Upper lobe of right lung (tissue), 1 donor: ENCODE data around the gene GABBR1. TPM values are rescaled to one million over a fixed set of nuclear protein-coding genes. Genes with fewer than 3 reads are reported as not detected.

Experiments used
- ATAC-seq: fragments of 200-7000 bp; cut with Tn5 transposase; one replicate; pipeline ENCODE4 v1.9.1; 2020; ENCODE audit warnings: mild to moderate bottlenecking, moderate library complexity
- DNase-seq: peaks from one replicate; pipeline ENCODE4 v3.0.0-alpha.2; 2020
- H3K27ac ChIP-seq: fragments of 200-600 bp; one replicate; pipeline ENCODE4 v1.8.0; 2022
- H3K27me3 ChIP-seq: fragments of 200-600 bp; one replicate; pipeline ENCODE4 v1.8.0; 2022; ENCODE audit warnings: mild to moderate bottlenecking
- H3K36me3 ChIP-seq: fragments of 200-600 bp; one replicate; pipeline ENCODE4 v1.8.0; 2022
- H3K4me1 ChIP-seq: fragments of 200-600 bp; one replicate; pipeline ENCODE4 v1.8.0; 2022
- H3K4me3 ChIP-seq: fragments of 200-600 bp; one replicate; pipeline ENCODE4 v1.8.0; 2022; ENCODE audit warnings: mild to moderate bottlenecking
- H3K9me3 ChIP-seq: fragments of 200-600 bp; one replicate; pipeline ENCODE4 v1.8.0; 2022
- intact Hi-C: fragments of 100-400 bp; cut with DNase I; formaldehyde crosslinking; loops from one replicate; pipeline ENCODE4 v1.11.0; 2022
- total RNA-seq: library from RNA; stranded (reverse); fragmentation: NEBNext Ultra II Directional; extraction: Animal tissue kit (Norgen Biotek cat#: 25700); gene quantifications from one replicate; pipeline ENCODE4 v1.2.1, GENCODE V29; 2021
- TF ChIP-seq, protein P1 (sequence below): fragments of 200-600 bp; IDR thresholded peaks from one replicate; pipeline ENCODE4 v1.8.0; 2022; ENCODE audit warnings: antibody characterized with exemption
- donor health status: DM: no; HTN: yes; CAD: no; lungs with severe emphysema.

The GABBR1 gene
- total RNA-seq, 1 donor from 2014 or later = 40.1 TPM

GRCh38 chr6:29624520-29624961 lies 8.4 kb downstream of the GABBR1 start:
- Histone ChIP-seq H3K9me3 (no peaks in the 10 kb centered on the region), H3K27ac (no peak overlapping the region), H3K4me1 (peaks cover 9% of the 10 kb centered on the region), H3K27me3 (no peaks in the 10 kb centered on the region), H3K4me3 (no peak overlapping the region), H3K36me3 (peaks cover 13% of the 10 kb centered on the region)
- no peak for ATAC-seq
- no peak for DNase-seq
- intact Hi-C loops = no loop called here
- TF ChIP-seq, protein P1, sequence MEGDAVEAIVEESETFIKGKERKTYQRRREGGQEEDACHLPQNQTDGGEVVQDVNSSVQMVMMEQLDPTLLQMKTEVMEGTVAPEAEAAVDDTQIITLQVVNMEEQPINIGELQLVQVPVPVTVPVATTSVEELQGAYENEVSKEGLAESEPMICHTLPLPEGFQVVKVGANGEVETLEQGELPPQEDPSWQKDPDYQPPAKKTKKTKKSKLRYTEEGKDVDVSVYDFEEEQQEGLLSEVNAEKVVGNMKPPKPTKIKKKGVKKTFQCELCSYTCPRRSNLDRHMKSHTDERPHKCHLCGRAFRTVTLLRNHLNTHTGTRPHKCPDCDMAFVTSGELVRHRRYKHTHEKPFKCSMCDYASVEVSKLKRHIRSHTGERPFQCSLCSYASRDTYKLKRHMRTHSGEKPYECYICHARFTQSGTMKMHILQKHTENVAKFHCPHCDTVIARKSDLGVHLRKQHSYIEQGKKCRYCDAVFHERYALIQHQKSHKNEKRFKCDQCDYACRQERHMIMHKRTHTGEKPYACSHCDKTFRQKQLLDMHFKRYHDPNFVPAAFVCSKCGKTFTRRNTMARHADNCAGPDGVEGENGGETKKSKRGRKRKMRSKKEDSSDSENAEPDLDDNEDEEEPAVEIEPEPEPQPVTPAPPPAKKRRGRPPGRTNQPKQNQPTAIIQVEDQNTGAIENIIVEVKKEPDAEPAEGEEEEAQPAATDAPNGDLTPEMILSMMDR = no peak

GRCh38 chr6:29620630-29621029 lies 12.4 kb downstream of the GABBR1 start:
- H3K27me3 ChIP-seq = no peaks in the 10 kb centered on the region

DNA sequence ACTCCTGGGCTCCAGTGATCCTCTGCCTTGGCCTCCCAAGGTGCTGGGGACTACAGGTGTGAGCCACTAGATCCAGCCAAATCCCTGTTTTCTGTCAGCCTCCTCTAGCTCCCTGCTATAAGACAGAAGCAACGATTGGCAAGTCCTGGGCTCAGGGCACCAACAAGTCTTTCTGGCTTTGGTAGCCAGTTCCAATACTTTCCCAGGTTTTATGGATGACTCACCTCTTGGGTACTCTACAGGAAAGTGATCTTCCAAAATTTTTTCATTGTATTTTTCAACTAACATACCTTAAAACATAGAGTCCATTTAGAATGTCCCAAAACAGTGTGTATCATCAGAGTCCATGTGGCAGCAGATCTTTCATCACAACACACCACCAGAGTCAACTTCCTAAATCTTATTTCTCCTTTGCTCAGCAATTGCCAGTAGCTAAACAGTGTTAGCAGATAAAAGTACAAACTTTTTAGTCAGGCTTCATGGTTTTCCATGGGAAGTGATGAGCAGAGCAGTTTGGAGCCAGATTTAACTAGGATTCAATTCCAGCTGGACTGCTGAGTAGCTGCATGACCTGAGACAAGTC lies 13.3 kb downstream of the GABBR1 start:
- ATAC-seq (peak; percentile 66), DNase-seq (no peak)
- Histone ChIP-seq H3K4me1 (no peaks in the 10 kb centered on the region), H3K36me3 (peaks cover 13% of the 10 kb centered on the region), H3K4me3 (no peak overlapping the region), H3K27ac (no peak overlapping the region), H3K9me3 (no peaks in the 10 kb centered on the region), H3K27me3 (no peaks in the 10 kb centered on the region)
- TF ChIP-seq, protein P1 = no peak
- intact Hi-C loops = no loop called here

More at GRCh38 chr6:29620630-29621029, 12.4 kb downstream of the GABBR1 start:
- peaks cover 13% of the 10 kb centered on the region for H3K36me3 ChIP-seq
- no peaks in the 10 kb centered on the region for H3K9me3 ChIP-seq
- ATAC-seq (no peak), DNase-seq (no peak)
- no peak overlapping the region for H3K4me3 ChIP-seq
- H3K4me1 ChIP-seq = no peaks in the 10 kb centered on the region
- TF ChIP-seq, protein P1 = no peak
- intact Hi-C loops = no loop called here
- no peak overlapping the region for H3K27ac ChIP-seq

DNA sequence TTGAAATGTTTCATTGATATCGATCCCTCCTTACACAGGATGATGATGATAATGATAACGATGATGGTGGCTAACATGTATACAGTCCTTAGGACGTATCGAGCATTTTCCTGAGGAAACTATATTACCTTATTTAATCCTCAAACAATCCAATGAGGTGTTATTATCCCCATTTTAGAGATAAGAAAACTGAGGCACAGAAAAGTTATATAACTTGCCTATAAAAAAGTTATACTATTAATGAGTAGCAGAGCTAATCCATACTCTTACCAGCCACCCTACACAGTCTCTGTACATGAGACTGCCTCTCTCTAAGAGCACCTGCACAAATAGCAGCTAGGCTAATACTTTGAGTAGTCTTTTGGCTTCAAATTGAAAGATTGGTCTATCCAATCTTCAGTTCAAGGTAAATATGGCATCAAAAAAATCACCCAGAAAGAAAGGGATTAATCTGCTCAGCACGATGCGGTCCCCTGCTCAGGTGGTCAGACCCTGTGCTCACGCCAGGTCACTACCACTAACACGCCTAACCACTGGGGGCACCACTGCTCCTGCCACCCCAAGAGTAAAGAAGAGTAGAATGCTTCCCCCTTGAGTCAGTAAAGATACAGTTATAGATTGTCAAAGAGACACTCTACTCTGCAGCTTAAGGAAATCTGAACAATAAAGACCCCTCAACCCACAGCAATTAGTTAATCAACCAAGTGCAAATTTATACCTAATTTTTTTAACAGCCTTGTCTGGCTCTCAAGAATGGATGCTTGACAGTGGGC lies 15.0 kb downstream of the GABBR1 start:
- Histone ChIP-seq H3K27ac (no peak overlapping the region), H3K9me3 (no peaks in the 10 kb centered on the region), H3K4me1 (no peaks in the 10 kb centered on the region), H3K36me3 (peaks cover 23% of the 10 kb centered on the region), H3K4me3 (no peak overlapping the region), H3K27me3 (no peaks in the 10 kb centered on the region)
- TF ChIP-seq, protein P1 = no peak
- intact Hi-C loops = no loop called here
- ATAC-seq (peak; percentile 31), DNase-seq (no peak)

GRCh38 chr6:29611426-29611825 lies 21.6 kb downstream of the GABBR1 start:
- ATAC-seq = no peak
- Histone ChIP-seq H3K4me1 (no peaks in the 10 kb centered on the region), H3K9me3 (no peaks in the 10 kb centered on the region), H3K27me3 (no peaks in the 10 kb centered on the region), H3K27ac (no peak overlapping the region), H3K4me3 (no peak overlapping the region), H3K36me3 (peaks cover 44% of the 10 kb centered on the region)
- intact Hi-C loops = no loop called here
- DNase-seq = no peak
- TF ChIP-seq, protein P1 = no peak
